Cardiac muscle cell (in vitro differentiated cells and primary cell): ENCODE results near the gene RGS8. TPM values are rescaled to one million over a fixed set of nuclear protein-coding genes. Genes with fewer than 3 reads are reported as not detected.
A peak's percentile ranks its signal among the peaks of the same experiment; 100 is the strongest.

Experiments used
- DNase-seq, 2 donors: peaks; one replicate each; pipeline versions ENCODE4 v3.0.0 to v3.0.0-alpha.2; 2010 to 2017; ENCODE audit warnings: low read depth in 1 of 2, low spot score in 1 of 2
- H3K27ac ChIP-seq: fragments of 200-600 bp; sonication (generic); 2 replicates; pipeline ENCODE4 v1.5.1; 2016
- H3K27me3 ChIP-seq: fragments of 200-600 bp; sonication (generic); 2 replicates; pipeline ENCODE4 v1.6.0; 2016; ENCODE audit warnings: control low read depth
- H3K36me3 ChIP-seq: fragments of 200-600 bp; sonication (generic); 2 replicates; pipeline ENCODE4 v1.5.1; 2016; ENCODE audit warnings: control low read depth
- H3K4me1 ChIP-seq: fragments of 200-600 bp; sonication (generic); 2 replicates; pipeline ENCODE4 v1.8.1; 2017; ENCODE audit warnings: low read depth, mild to moderate bottlenecking, mixed run types
- H3K4me3 ChIP-seq: fragments of 200-600 bp; sonication (generic); 2 replicates; pipeline ENCODE4 v1.5.1; 2016; ENCODE audit warnings: mild to moderate bottlenecking
- H3K9me3 ChIP-seq: fragments of 200-600 bp; sonication (generic); 2 replicates; pipeline ENCODE4 v1.5.1; 2017; ENCODE audit warnings: low read depth, mild to moderate bottlenecking, control low read depth
- CTCF ChIP-seq: IDR thresholded peaks from 2 replicates; pipeline ENCODE4 v1.5.1; 2012; ENCODE audit warnings: low read depth, mild to moderate bottlenecking, low read length
- polyA plus RNA-seq: library from polyadenylated mRNA; unstranded; fragments of >200 nt; fragmentation: Nextera tagmentation; extraction: Ambion mirVana; gene quantifications from 2 replicates; pipeline ENCODE4 v1.2.1, GENCODE V29; 2016
- total RNA-seq: library from RNA; depleted of rRNA; stranded (reverse); fragments of >200 nt; gene quantifications from 2 replicates; pipeline ENCODE4 v1.2.3, GENCODE V29; 2016

RGS8 gene
- total and polyA plus RNA-seq, 2 experiments from 2014 or later, result 2.2 TPM; not detected in 1

GRCh38 chr1:182723200-182723599 lies 38.8 kb upstream of the RGS8 start:
- H3K4me3 ChIP-seq, result no peak overlapping the region
- TF ChIP-seq CTCF, result no peak
- no peak overlapping the region for H3K27ac ChIP-seq
- H3K9me3 ChIP-seq, result no peaks in the 10 kb centered on the region
- H3K27me3 ChIP-seq, result no peaks in the 10 kb centered on the region
- peak in 1 of 2 donors; percentile 3 for DNase-seq
- H3K4me1 ChIP-seq, result no peaks in the 10 kb centered on the region
- no peaks in the 10 kb centered on the region for H3K36me3 ChIP-seq

DNA sequence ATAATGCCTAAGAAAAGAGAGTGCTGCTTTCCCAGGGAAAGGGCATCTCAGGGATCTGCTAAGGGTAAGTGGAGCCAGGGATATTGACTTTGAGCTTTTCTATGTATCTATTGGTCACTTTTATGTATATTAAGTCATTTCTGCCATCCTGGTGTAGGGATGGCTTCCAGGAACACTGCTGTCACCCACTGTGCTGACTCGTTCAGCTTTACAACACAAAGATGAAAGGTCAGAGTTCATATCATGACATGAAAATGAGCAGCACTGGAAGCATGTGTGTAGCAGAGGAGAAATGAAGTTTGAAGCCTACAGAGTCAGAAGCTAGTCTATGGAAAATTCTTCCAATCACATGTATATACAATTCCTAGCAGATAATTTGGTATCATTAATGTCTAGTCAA lies 37.1 kb upstream of the RGS8 start:
- Histone ChIP-seq H3K36me3 (no peaks in the 10 kb centered on the region), H3K4me3 (no peak overlapping the region), H3K27me3 (no peaks in the 10 kb centered on the region), H3K4me1 (no peaks in the 10 kb centered on the region), H3K27ac (no peak overlapping the region), H3K9me3 (no peaks in the 10 kb centered on the region)
- no peak for TF ChIP-seq CTCF
- no peak for DNase-seq

DNA sequence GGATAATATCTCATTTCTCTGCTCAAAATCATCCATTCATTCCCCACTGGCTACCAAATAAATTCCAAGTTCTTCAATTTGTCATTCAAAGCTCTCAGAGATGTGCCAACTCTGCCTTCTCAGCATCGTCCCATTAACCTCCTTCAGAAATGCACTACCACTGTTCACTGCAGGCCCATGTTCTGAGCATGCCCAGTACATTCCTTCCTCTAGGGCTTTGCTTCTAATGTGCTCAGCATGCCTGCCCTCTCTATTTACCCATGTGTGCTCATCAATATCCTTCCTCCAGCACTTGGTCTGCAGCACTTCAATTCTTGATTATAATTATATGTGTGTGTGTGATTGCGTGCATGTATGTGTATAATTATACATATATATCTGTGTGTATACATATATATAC lies 36.1 kb upstream of the RGS8 start:
- H3K27ac ChIP-seq, result no peak overlapping the region
- H3K9me3 ChIP-seq, result no peaks in the 10 kb centered on the region
- TF ChIP-seq CTCF, result peak; percentile 33
- DNase-seq, result peak; percentile 15 to 25
- H3K4me1 ChIP-seq, result no peaks in the 10 kb centered on the region
- H3K36me3 ChIP-seq, result no peaks in the 10 kb centered on the region
- no peak overlapping the region for H3K4me3 ChIP-seq
- no peaks in the 10 kb centered on the region for H3K27me3 ChIP-seq

GRCh38 chr1:182719553-182719952 lies 35.2 kb upstream of the RGS8 start:
- TF ChIP-seq CTCF, result no peak
- no peaks in the 10 kb centered on the region for H3K9me3 ChIP-seq
- no peak for DNase-seq
- H3K4me1 ChIP-seq, result no peaks in the 10 kb centered on the region
- no peaks in the 10 kb centered on the region for H3K36me3 ChIP-seq
- H3K27me3 ChIP-seq, result no peaks in the 10 kb centered on the region
- no peak overlapping the region for H3K27ac ChIP-seq
- no peak overlapping the region for H3K4me3 ChIP-seq

DNA sequence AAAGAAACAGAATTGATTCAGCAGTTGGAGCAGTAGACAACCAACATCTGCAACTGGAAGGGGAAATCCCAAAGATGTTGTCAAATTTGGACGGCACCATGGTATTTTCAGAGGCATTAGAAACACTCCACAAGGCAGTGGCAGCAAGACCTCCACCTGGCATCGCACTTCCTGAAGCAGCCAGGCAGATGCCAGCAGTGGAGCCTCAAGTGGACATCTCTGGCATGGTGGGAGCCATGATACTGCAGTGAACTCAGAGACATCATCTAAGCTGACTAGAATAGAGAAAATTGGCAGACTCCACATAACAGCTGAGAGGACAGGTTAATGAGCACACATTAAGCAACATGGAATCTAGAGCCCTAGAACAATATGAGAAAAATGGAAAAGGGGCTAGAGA lies 33.9 kb upstream of the RGS8 start:
- Histone ChIP-seq H3K27ac (no peak overlapping the region), H3K4me1 (no peaks in the 10 kb centered on the region), H3K4me3 (no peak overlapping the region), H3K36me3 (no peaks in the 10 kb centered on the region), H3K9me3 (no peaks in the 10 kb centered on the region), H3K27me3 (no peaks in the 10 kb centered on the region)
- DNase-seq, result no peak
- no peak for TF ChIP-seq CTCF
